ENCODE measurements around the gene SNX18.
"Not testable (repeated sequence)": the region's sequence is repeated elsewhere in the genome, so short reads cannot be mapped to it uniquely, and the experiment has no call there.

SNX18 gene

GRCh38 chr5:54517512-54518145, at the start of gene SNX18:
Gene SNX18 (plus strand): TSS chr5:54517759. CDS start chr5:54517953, 194 bp downstream.
- peak; percentile 59 for DNase-seq

GRCh38 chr5:54469622-54470021, 47.9 kb upstream of the SNX18 start:
- no peak for DNase-seq

- no peak for DNase-seq
These were observed 47.4 kb upstream of the SNX18 start for GRCh38 chr5:54470128-54470527.

GRCh38 chr5:54470677-54471076, 46.9 kb upstream of the SNX18 start:
- no peak for DNase-seq

- no peak for DNase-seq
These were observed 46.2 kb upstream of the SNX18 start for GRCh38 chr5:54471398-54471797.

GRCh38 chr5:54476682-54477081, 40.9 kb upstream of the SNX18 start:
- DNase-seq, result no peak

- no peak for DNase-seq
These were observed 39.5 kb upstream of the SNX18 start for GRCh38 chr5:54477941-54478478.

- no peak for DNase-seq
These were observed 37.3 kb upstream of the SNX18 start for GRCh38 chr5:54480296-54480695.

GRCh38 chr5:54484219-54484894, 33.2 kb upstream of the SNX18 start:
- no peak for DNase-seq

- DNase-seq, result not testable (repeated sequence)
These were observed 31.9 kb upstream of the SNX18 start for GRCh38 chr5:54485659-54486058.

- DNase-seq, result not testable (repeated sequence)
These were observed 27.9 kb upstream of the SNX18 start for GRCh38 chr5:54489648-54489979.

- DNase-seq, result no peak
These were observed 26.2 kb upstream of the SNX18 start for GRCh38 chr5:54491326-54491725.

- no peak for DNase-seq
These were observed 25.4 kb upstream of the SNX18 start for GRCh38 chr5:54492178-54492577.

GRCh38 chr5:54495027-54495426, 22.5 kb upstream of the SNX18 start:
- DNase-seq, result no peak

- no peak for DNase-seq
These were observed 3.3 kb upstream of the SNX18 start for GRCh38 chr5:54514291-54514690.

- DNase-seq, result no peak
These were observed 2.6 kb upstream of the SNX18 start for GRCh38 chr5:54514841-54515432.

GRCh38 chr5:54515634-54516033, 1.9 kb upstream of the SNX18 start:
- DNase-seq, result no peak

GRCh38 chr5:54516051-54516655, 1.4 kb upstream of the SNX18 start:
- no peak for DNase-seq

GRCh38 chr5:54517174-54517511, 416 bp upstream of the SNX18 start:
- DNase-seq, result no peak

- DNase-seq, result peak; percentile 3
These were observed 723 bp downstream of the SNX18 start for GRCh38 chr5:54518146-54518817.

- no peak for DNase-seq
These were observed 1.4 kb downstream of the SNX18 start for GRCh38 chr5:54518818-54519508.

- DNase-seq, result no peak
These were observed 1.9 kb downstream of the SNX18 start for GRCh38 chr5:54519509-54519876.

- no peak for DNase-seq
These were observed 2.9 kb downstream of the SNX18 start for GRCh38 chr5:54520438-54520846.

Measured in SHP77 treated with DMSO at 0.1 percent for 48 hours (cell line).